C4-2B (cell line): ENCODE results near the gene LTBR.

Source experiments
- CTCF ChIP-seq: fragments of 450-650 bp; conservative IDR thresholded peaks from 2 replicates; pipeline ENCODE4 v1.5.1; 2017; ENCODE audit warnings: mild to moderate bottlenecking
- ZFX ChIP-seq: fragments of 450-650 bp; IDR thresholded peaks from 2 replicates; pipeline ENCODE4 v1.6.1; 2017

GRCh38 chr12:6338955-6339354 is 45.0 kb upstream of the LTBR start:
- no peak for TF ChIP-seq CTCF
- no peak for TF ChIP-seq ZFX
